ENCODE measurements around the gene COMMD1.

GRCh38 chr2:62158444-62159121 is 253.1 kb downstream of the COMMD1 start:
- TF ChIP-seq POLR2AphosphoS5 (IDR thresholded peaks at IDR 0.05; ENCODE audit: insufficient read depth, low read depth, low read length): no peak
- TF ChIP-seq POLR2A (IDR thresholded peaks at IDR 0.05; ENCODE audit: low read depth, low read length): no peak
- no peak for TF ChIP-seq CTCF (IDR thresholded peaks at IDR 0.05; ENCODE audit: extremely low read depth in 1 of 2, insufficient read depth in 1 of 2, low read depth in 1 of 2, low read length in 2 of 2)
- no peak for TF ChIP-seq MAX (IDR thresholded peaks at IDR 0.05; ENCODE audit: insufficient read depth, insufficient read length)
- no peak for TF ChIP-seq MYC (IDR thresholded peaks at IDR 0.05; ENCODE audit: low read depth, low read length)
- TF ChIP-seq EZH2 (IDR thresholded peaks at IDR 0.05; ENCODE audit: borderline replicate concordance, low read depth, low read length, severe bottlenecking): no peak
- TF ChIP-seq JUN (IDR thresholded peaks at IDR 0.05; ENCODE audit: borderline replicate concordance, insufficient read depth, insufficient read length, low read depth): no peak
- no peak for TF ChIP-seq FOS (IDR thresholded peaks at IDR 0.05; ENCODE audit: borderline replicate concordance, insufficient read depth, low read length)
- TF ChIP-seq GATA2 (IDR thresholded peaks at IDR 0.05; ENCODE audit: insufficient read depth, insufficient read length, low read depth, low read length): no peak
